IMR-90 (cell line): ENCODE data around the gene PMM2. TPM values are rescaled to one million over a fixed set of nuclear protein-coding genes. Genes with fewer than 3 reads are reported as not detected.

ENCODE experiments used
- ATAC-seq: fragments of 200-7000 bp; cut with Tn5 transposase; 2 replicates; pipeline ENCODE4 v1.9.1; 2020; ENCODE audit warnings: low read depth, mild to moderate bottlenecking, moderate library complexity
- BruUV-seq: library from RNA; stranded (reverse); fragments of 400-500 nt; replicated peaks from 2 replicates; lab custom pipeline; 2021; lab: Mats Ljungman, UMichigan
- CTCF ChIA-PET: fragments of 300-600 bp; formaldehyde crosslinking; extraction: SDS; loops from one replicate; lab custom pipeline; 2021; ENCODE audit warnings: antibody characterized with exemption; lab: Yijun Ruan, JAX
- POLR2A ChIA-PET: fragments of 300-600 bp; sonication (Branson Sonifier 250); formaldehyde crosslinking; loops from one replicate; lab custom pipeline; 2022; ENCODE audit warnings: antibody characterized with exemption; ENCODE audit not compliant: unreplicated experiment; lab: Charles Lee
- DNase-seq: peaks from one replicate; pipeline ENCODE4 v3.0.0; 2013
- H2AFZ ChIP-seq: replicated peaks from 2 replicates; pipeline ENCODE3; 2013; ENCODE audit warnings: low read length, mild to moderate bottlenecking; ENCODE audit not compliant: poor library complexity
- H2AK5ac ChIP-seq: 2 replicates; pipeline ENCODE4 v1.6.1; 2013; ENCODE audit warnings: low read depth, low read length, inconsistent platforms
- H2AK9ac ChIP-seq: replicated peaks from 2 replicates; pipeline ENCODE3; 2013; ENCODE audit warnings: mild to moderate bottlenecking, low read depth, low read length, moderate library complexity; ENCODE audit not compliant: poor library complexity
- H2BK120ac ChIP-seq: 2 replicates; pipeline ENCODE4 v1.6.1; 2013; ENCODE audit warnings: low read depth, low read length, inconsistent platforms
- H2BK15ac ChIP-seq: 3 replicates; pipeline ENCODE4 v1.6.1; 2013; ENCODE audit warnings: low read depth, low read length, inconsistent platforms
- H2BK20ac ChIP-seq: 2 replicates; pipeline ENCODE4 v1.6.1; 2013; ENCODE audit warnings: low read depth, mild to moderate bottlenecking, inconsistent platforms, low read length, moderate library complexity
- H2BK5ac ChIP-seq: 2 replicates; pipeline ENCODE4 v1.6.1; 2013; ENCODE audit warnings: mild to moderate bottlenecking, low read depth, low read length, inconsistent platforms; ENCODE audit not compliant: poor library complexity, severe bottlenecking
- H3K14ac ChIP-seq: replicated peaks from 2 replicates; pipeline ENCODE4 v1.6.1; 2013; ENCODE audit warnings: low read depth, low read length, inconsistent platforms
- H3K18ac ChIP-seq: 2 replicates; pipeline ENCODE4 v1.6.1; 2013; ENCODE audit warnings: low read depth, low read length, control low read depth
- H3K23ac ChIP-seq: 2 replicates; pipeline ENCODE4 v1.6.1; 2013; ENCODE audit warnings: low read depth, low read length, inconsistent platforms
- H3K27ac ChIP-seq: 2 replicates; pipeline ENCODE4 v1.5.1; 2013; ENCODE audit warnings: mild to moderate bottlenecking, control low read depth, low read length; ENCODE audit not compliant: insufficient read depth
- H3K27me3 ChIP-seq: 2 replicates; pipeline ENCODE4 v1.6.1; 2013; ENCODE audit warnings: low read length; ENCODE audit not compliant: control insufficient read depth, insufficient read depth
- H3K36me3 ChIP-seq: 2 replicates; pipeline ENCODE4 v1.6.1; 2013; ENCODE audit warnings: low read length, mixed read lengths; ENCODE audit not compliant: control insufficient read depth, insufficient read depth
- H3K4ac ChIP-seq: 2 replicates; pipeline ENCODE4 v1.6.1; 2013; ENCODE audit warnings: low read depth, low read length, inconsistent platforms
- H3K4me1 ChIP-seq: 2 replicates; pipeline ENCODE4 v1.6.1; 2013; ENCODE audit warnings: low read length, mixed read lengths; ENCODE audit not compliant: control insufficient read depth, insufficient read depth
- H3K4me2 ChIP-seq: 2 replicates; pipeline ENCODE4 v1.6.1; 2013; ENCODE audit warnings: low read depth, mild to moderate bottlenecking, control low read depth, low read length, moderate library complexity
- H3K4me3 ChIP-seq: 2 replicates; pipeline ENCODE4 v1.5.1; 2013; ENCODE audit warnings: low read depth, mild to moderate bottlenecking, control low read depth, low read length, moderate library complexity; ENCODE audit not compliant: insufficient read depth
- H3K56ac ChIP-seq: 2 replicates; pipeline ENCODE4 v1.6.1; 2013; ENCODE audit warnings: low read length, inconsistent platforms; ENCODE audit not compliant: insufficient read depth; ENCODE audit errors: extremely low read depth
- H3K79me1 ChIP-seq, 2 experiments: 2 replicates each; pipeline ENCODE4 v1.6.1; 2013; ENCODE audit warnings: low read length in 2 of 2, inconsistent platforms in 1 of 2, low read depth in 1 of 2
- H3K9ac ChIP-seq: 2 replicates; pipeline ENCODE4 v1.6.1; 2013; ENCODE audit warnings: low read depth, low read length, control low read depth
- H3K9me1 ChIP-seq: 2 replicates; pipeline ENCODE4 v1.6.1; 2013; ENCODE audit warnings: low read length, inconsistent platforms; ENCODE audit not compliant: insufficient read depth
- H3K9me3 ChIP-seq: 2 replicates; pipeline ENCODE4 v1.6.1; 2013; ENCODE audit warnings: low read length; ENCODE audit not compliant: control insufficient read depth, insufficient read depth
- H4K20me1 ChIP-seq: 2 replicates; pipeline ENCODE4 v1.6.1; 2013; ENCODE audit warnings: low read length, inconsistent platforms; ENCODE audit not compliant: insufficient read depth
- H4K5ac ChIP-seq: 2 replicates; pipeline ENCODE4 v1.6.1; 2013; ENCODE audit warnings: mild to moderate bottlenecking, low read depth, low read length, control low read depth
- H4K8ac ChIP-seq, 2 experiments: 2 replicates each; pipeline ENCODE4 v1.6.1; 2013; ENCODE audit warnings: low read depth in 2 of 2, low read length in 2 of 2, control low read depth in 1 of 2, inconsistent platforms in 1 of 2
- H4K91ac ChIP-seq: 2 replicates; pipeline ENCODE4 v1.6.1; 2013; ENCODE audit warnings: low read depth, low read length, inconsistent platforms; ENCODE audit not compliant: insufficient read depth
- CTCF ChIP-seq: conservative IDR thresholded peaks from 2 replicates; pipeline ENCODE4 v1.5.1; 2012; ENCODE audit warnings: mild to moderate bottlenecking, low read depth, low read length, improper control_type of control experiment
- FOS ChIP-seq: fragments of 150-350 bp; IDR thresholded peaks from 2 replicates; pipeline ENCODE4 v1.6.1; 2016; ENCODE audit warnings: low read depth, low read length
- NFE2L2 ChIP-seq: fragments of 150-350 bp; IDR thresholded peaks from 2 replicates; pipeline ENCODE4 v1.6.1; 2016; ENCODE audit warnings: low read depth, mild to moderate bottlenecking, low read length
- RCOR1 ChIP-seq: IDR thresholded peaks from 2 replicates; pipeline ENCODE4 v1.6.1; 2012; ENCODE audit warnings: mild to moderate bottlenecking, low read length, improper control_type of control experiment; ENCODE audit not compliant: insufficient replicate concordance
- RFX5 ChIP-seq: IDR thresholded peaks from 2 replicates; pipeline ENCODE4 v1.8.0; 2012; ENCODE audit warnings: low read depth, mild to moderate bottlenecking, low read length, moderate library complexity
- WGBS, 2 experiments: methylation state at CpG; one replicate each; pipeline versions ENCODE4 v1.1.5 to v1.1.7; 2013; ENCODE audit warnings: missing lambda C conversion rate in 2 of 2; ENCODE audit not compliant: insufficient read length in 1 of 2; ENCODE audit errors: extremely low coverage in 2 of 2; 5-methylcytosine and 5-hydroxymethylcytosine counted together
- dilution Hi-C: fragments of 300-500 bp; cut with HindIII; formaldehyde crosslinking; loops from one replicate; pipeline ENCODE4 v1.14.3; 2018; ENCODE audit warnings: low sequenced_read_pairs; ENCODE audit not compliant: unreplicated experiment
- in situ Hi-C: fragments of 300-500 bp; cut with MboI; formaldehyde crosslinking; loops from 3 replicates; pipeline ENCODE4 v1.14.3; 2019; ENCODE audit warnings: low sequenced_read_pairs, inconsistent platforms, mixed read lengths
- intact Hi-C: fragments of 100-400 bp; cut with micrococcal nuclease; formaldehyde crosslinking; loops from 2 replicates; pipeline ENCODE4 v1.10.0; 2022
- polyA plus RNA-seq, 3 experiments: library from polyadenylated mRNA; depleted of rRNA; stranded (reverse); fragments of >200 nt; gene quantifications; 2 replicates each; pipeline ENCODE4 v1.2.3, GENCODE V29; 2012; ENCODE audit warnings: low replicate concordance in 1 of 3
- total RNA-seq: library from RNA; depleted of rRNA; stranded (reverse); fragments of >200 nt; gene quantifications from 2 replicates; pipeline ENCODE4 v1.2.3, GENCODE V29; 2012

The PMM2 gene
- total and polyA plus RNA-seq, 2 of the 4 experiments (the other 2 are of a cell fraction) = 25.8 to 38.9 TPM

DNA sequence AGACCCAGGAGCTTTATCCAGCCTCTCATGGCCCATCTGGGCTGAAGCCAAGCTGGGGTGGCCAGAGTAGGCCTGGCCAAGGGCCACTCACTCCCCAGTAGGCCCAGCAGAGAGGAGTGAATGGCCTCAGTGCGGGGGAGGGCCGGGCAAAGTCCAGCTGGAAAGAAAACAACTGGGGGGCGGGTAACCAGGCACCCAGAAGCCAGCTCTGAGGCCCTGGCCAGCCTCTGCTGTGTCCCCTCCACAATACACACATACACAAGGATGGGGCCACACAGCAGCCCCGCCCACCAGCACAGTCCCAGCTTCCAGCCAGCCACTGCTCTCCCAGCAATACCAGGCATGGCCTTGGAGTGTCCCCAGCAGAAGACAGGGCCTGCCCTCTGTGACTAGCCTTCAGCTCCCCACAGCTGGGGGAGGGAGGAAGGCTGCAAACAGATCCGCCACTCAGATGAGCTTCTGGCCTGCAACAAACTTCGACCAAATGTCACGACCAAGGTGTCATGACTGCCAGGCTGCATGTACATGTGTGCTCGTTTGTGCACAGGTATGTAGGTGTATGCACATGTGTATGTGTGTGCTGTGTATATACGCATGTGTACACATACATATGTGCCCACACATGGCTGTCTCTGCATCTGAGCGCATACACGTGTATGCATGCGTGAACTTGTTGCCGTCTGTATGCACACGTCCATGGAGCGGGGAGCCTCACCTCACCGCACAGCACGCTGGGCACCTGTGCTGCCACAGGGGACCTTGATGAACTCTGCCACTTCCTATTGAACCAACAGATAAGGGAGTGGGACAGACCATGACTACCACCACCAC is 66.2 kb downstream of the PMM2 start:
- in situ Hi-C loops = no loop called here
- peak overlapping the region; percentile 29; the same call in 1 of the 2 replicates for H2AK5ac ChIP-seq
- H4K20me1 ChIP-seq = peaks cover 85% of the 10 kb centered on the region
- H3K36me3 ChIP-seq = peaks cover 10% of the 10 kb centered on the region
- no peak overlapping the region for H3K23ac ChIP-seq
- H2BK5ac ChIP-seq = no peak overlapping the region
- H4K91ac ChIP-seq = no peak overlapping the region
- ChIA-PET CTCF (interaction anchor here (1.2 kb wide), 1 partner anchor 9 kb away, joined by 3 read pairs; no protein-coding TSS in a partner anchor), POLR2A (interaction anchor here (0.6 kb wide), 1 partner anchor 16 kb away, joined by 3 read pairs; no protein-coding TSS in a partner anchor)
- no peak overlapping the region for H3K4me3 ChIP-seq
- 80% methylated on average over 13 of the region's 17 CpGs; no CpG with 5 or more reads in 1 of the 2 experiments for WGBS, 2 experiments
- peak overlapping the region; percentile 38 for H2AK9ac ChIP-seq
- peaks cover 8 to 92% of the 10 kb centered on the region in 2 experiments for H3K79me1 ChIP-seq
- H3K14ac ChIP-seq = no peak overlapping the region
- ATAC-seq = no peak
- no peak for TF ChIP-seq RCOR1
- no peak for TF ChIP-seq NFE2L2
- no peak for TF ChIP-seq RFX5
- TF ChIP-seq CTCF = no peak
- TF ChIP-seq FOS = no peak
- no peak overlapping the region for H4K5ac ChIP-seq
- H2BK120ac ChIP-seq = no peak overlapping the region
- dilution Hi-C loops = no loop called here
- no peak overlapping the region for H2BK20ac ChIP-seq
- H3K4me1 ChIP-seq = peaks cover 31% of the 10 kb centered on the region
- H3K27ac ChIP-seq = 0 out of 2 replicates have a peak overlapping the region, but pooled peaks have one; percentile 10
- H3K9ac ChIP-seq = no peak overlapping the region
- H3K9me3 ChIP-seq = no peaks in the 10 kb centered on the region
- no peak overlapping the region for H4K8ac ChIP-seq
- no peaks in the 10 kb centered on the region for H3K27me3 ChIP-seq
- no peak overlapping the region; the same call in 1 of the 2 replicates for H3K4me2 ChIP-seq
- peak overlapping the region; percentile 16 for H2AFZ ChIP-seq
- no TSS peak for BruUV-seq
- H3K56ac ChIP-seq = no peak overlapping the region
- H3K18ac ChIP-seq = no peak overlapping the region
- H3K4ac ChIP-seq = no peak overlapping the region; the same call in 1 of the 2 replicates
- no peak for DNase-seq
- intact Hi-C loops = no loop called here
- H2BK15ac ChIP-seq = no peak overlapping the region
- H3K9me1 ChIP-seq = peaks cover 19% of the 10 kb centered on the region
